ENCODE data around the gene KCNH3.

KCNH3 gene

GRCh38 chr12:49548822-49549648 lies 10.2 kb downstream of the KCNH3 start:
- DNase-seq, result no peak

DNA sequence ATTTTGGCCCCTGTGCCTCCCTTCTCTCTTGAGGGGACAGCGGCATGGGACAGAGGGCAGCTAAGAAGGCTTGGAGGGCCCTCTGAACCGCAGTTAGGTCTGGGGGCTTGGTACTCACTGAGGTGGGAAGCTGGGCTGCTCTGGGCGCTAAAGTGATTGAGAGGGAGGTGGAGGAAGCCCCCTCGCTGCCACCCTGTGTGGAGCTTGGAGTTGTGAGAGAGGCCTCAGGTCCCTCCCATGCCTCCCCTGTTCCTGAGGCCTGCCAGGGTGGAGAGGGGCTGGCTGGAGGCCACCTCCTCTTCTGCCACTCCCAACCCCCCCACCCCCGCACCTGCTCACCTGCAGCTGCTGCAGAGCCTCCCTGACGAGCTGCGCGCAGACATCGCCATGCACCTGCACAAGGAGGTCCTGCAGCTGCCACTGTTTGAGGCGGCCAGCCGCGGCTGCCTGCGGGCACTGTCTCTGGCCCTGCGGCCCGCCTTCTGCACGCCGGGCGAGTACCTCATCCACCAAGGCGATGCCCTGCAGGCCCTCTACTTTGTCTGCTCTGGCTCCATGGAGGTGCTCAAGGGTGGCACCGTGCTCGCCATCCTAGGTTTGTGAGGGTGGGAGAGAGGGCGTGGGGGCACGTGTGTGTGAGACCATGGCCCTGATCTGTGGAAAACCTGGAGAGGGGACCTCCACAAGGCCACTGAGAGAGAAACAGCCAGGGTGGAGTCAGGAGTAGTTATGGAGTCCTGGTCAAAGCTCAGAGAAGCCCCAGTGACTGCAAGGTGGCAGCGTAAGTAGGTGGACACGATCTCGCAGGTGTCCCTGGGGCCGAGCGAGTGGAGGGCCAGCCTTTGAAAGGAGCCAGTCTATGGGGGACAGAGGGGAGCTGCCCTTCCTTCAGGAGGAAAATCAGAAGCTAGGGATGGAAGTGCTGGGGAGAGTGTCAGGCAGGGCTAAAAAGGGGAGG lies 11.2 kb downstream of the KCNH3 start:
- DNase-seq, result peak; percentile 97

DNA sequence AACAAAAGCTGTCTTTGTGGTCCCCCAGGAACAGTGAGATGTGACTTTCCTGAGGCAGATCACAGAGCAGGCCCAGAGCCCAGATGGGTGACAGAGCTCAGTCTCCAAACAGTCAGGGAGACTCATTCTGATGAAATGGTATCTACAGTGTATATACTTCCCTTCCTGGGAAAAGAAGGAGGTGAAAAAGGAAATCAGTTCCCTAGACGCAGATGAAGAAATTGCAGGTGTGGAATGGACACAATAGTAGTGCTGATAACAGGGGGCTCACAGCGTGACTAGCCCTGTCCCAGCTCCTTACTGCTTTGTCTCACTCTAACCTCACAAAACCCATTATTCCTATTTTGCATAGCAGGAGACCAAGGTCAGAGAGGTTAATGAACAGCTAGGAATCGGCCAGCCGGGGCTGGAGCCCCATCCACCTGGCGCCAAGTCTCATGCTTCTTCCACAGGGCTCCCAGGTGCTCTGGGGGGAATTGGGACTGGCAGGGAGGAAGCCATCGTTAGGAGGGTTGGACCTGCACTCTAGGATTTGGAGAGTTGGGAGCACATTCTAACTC lies 11.9 kb downstream of the KCNH3 start:
- peak; percentile 73 for DNase-seq

GRCh38 chr12:49552014-49552413 lies 13.2 kb downstream of the KCNH3 start:
- no peak for DNase-seq

DNA sequence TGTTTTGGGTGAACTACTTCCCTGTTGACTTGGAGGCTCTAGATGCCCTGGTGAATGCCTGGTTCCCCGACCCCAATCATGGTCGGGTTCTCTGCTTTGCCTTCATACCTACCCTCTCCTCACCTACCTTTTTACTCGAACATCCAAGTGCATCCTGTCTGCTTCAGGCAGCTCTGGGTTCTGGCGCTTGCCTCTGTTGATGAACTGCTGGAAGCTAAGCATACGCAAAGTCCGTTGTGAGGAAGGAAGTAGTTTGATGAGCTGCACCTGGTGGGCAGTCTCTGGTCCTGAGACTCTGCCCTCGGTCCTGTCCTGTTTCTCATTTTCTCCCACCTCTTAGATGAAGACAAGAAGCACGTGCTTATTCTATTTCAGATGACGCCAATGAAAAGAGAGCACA lies 13.6 kb downstream of the KCNH3 start:
- DNase-seq, result no peak

- no peak for DNase-seq
Measured at GRCh38 chr12:49552899-49553298, 14.1 kb downstream of the KCNH3 start.

DNA sequence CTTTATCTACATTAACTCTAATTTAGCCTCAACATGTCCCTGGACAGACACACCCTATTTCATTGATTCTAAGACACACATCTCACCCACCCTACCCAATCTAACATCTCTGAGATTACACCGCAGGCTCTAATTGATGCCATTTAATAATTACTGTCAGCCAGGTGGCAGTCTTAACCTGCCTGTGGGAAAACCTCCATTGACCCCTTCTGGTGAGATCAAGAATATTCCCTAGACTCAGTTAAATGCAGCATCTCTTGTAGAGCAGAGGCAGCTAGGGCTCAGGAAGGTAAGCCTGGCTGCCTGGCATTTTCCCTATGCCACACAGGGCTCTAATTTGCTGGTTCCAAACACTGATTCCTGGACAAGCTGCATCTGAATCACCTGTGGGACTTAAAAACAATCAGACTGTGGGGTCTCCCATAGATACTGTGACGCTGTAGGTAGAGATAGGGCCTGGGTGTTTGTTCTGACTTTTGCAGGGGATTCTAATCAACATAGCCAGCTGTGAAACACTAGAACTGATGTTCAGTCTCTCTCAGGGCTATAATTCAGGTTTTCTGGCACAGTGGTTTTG lies 14.8 kb downstream of the KCNH3 start:
- peak; percentile 93 for DNase-seq

DNA sequence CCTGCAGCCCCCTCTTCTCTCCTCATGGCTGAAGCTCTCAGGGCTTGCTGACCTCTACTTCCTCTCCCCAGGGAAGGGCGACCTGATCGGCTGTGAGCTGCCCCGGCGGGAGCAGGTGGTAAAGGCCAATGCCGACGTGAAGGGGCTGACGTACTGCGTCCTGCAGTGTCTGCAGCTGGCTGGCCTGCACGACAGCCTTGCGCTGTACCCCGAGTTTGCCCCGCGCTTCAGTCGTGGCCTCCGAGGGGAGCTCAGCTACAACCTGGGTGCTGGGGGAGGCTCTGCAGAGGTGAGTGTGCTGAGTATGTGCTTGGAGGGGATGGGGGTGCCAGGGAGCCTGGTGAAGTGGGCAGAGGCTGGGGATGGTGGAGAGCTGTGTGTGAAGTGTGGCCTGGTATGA lies 15.4 kb downstream of the KCNH3 start:
- DNase-seq, result no peak

- DNase-seq, result no peak
Measured at GRCh38 chr12:49555631-49556390, 17.0 kb downstream of the KCNH3 start.

DNA sequence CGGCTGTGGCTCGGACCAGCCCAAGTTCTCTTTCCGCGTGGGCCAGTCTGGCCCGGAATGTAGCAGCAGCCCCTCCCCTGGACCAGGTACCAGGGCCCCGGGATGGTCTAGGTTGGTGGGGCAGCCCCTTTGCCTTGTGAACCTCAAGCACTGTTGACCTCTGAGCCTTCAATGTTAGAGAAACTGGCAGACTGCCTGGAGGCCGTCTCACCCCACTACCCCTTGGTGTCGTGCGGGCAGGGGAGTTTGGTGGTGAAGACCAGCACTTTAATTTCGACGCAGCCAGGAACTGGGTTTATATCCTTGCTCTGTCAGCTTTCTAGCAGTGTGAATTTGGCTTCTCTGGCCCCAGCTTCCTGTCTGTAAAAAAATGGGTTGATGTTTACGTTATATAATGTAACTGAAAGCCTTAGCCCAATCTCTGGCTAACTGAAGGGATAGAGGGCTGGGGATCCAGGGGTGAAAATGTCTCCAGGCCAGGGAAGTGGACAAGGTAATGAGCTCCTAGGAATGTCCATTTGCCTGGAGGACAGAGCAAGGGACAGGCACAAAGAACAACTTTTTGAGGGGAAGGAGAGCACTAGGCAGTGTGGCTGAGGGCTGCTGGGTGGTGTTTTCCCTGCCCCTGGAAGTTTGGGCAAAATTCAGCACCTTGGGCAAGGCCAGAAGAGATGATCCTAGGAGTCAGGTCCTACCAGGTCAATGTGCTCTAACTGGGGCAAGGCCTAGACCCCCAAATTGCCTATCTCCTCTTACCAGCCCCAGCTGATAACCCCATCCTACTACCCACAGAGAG lies 17.8 kb downstream of the KCNH3 start:
- DNase-seq, result no peak

DNA sequence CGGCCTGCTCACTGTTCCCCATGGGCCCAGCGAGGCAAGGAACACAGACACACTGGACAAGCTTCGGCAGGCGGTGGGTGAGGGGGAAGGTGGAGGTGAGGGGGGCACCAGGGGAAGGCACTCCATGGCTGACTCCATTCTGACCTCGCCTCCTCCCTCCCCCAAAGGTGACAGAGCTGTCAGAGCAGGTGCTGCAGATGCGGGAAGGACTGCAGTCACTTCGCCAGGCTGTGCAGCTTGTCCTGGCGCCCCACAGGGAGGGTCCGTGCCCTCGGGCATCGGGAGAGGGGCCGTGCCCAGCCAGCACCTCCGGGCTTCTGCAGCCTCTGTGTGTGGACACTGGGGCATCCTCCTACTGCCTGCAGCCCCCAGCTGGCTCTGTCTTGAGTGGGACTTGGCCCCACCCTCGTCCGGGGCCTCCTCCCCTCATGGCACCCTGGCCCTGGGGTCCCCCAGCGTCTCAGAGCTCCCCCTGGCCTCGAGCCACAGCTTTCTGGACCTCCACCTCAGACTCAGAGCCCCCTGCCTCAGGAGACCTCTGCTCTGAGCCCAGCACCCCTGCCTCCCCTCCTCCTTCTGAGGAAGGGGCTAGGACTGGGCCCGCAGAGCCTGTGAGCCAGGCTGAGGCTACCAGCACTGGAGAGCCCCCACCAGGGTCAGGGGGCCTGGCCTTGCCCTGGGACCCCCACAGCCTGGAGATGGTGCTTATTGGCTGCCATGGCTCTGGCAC lies 18.5 kb downstream of the KCNH3 start:
- no peak for DNase-seq

GRCh38 chr12:49557917-49558215 lies 19.0 kb downstream of the KCNH3 start:
- no peak for DNase-seq

DNA sequence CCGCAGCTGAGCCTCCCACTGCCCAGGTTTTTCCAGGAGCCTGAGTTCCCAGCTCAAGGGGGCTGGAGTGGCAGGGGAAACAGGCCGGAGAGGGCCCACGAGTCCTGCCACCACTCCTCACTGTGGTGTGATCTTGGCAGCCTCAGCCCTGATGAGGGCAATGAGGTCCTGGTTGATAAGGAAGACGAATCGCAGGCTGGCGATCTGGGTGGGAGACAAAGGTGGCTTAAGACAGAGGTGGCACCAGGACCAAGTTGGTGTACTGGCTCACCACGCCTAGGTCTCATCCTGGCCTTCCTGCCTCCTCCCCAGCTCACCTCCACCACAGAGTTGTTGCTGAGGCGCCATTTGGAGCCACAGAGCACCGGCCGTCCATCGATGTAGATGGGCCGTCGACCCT lies 19.7 kb downstream of the KCNH3 start:
- no peak for DNase-seq

- no peak for DNase-seq
Measured at GRCh38 chr12:49559011-49559675, 20.3 kb downstream of the KCNH3 start.

DNA sequence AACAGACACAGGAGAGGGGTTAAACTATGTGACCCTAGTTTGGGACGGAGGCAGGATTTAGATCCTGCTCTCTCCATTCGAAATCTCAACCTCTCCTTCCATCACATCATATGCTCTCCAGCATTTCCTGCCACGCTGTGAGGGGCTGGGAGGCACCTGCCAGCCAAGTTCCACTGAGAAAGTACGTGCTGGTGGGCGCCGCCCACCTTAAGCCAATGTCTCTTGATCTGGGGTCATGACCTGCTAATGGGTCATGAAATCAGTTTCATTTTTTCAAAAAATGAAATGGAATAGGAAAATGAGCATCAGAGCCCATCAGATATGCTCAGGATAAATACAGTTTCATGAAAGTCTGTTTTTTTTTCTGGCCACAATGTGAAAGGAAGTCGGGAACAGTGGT lies 21.9 kb downstream of the KCNH3 start:
- no peak for DNase-seq

DNA sequence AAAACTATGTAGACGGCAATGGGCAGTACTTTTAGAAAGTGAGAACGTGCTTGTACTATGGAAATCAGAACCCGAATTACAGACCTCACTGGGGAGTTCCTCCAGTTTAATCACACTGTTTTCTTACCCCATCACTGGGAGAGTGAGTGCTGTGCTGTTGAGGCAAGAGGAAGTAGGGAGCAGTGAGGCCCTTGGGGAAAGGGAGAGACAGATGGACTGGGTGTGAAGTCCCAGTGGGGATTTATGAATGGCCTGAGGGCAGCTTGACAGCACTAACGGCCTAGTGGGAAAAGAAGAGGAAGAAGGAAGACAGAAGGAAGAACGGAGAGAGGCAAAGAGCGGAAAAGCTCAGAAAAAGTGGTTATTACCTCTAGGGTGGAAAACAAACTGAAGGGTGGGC lies 23.4 kb downstream of the KCNH3 start:
- DNase-seq, result no peak

- DNase-seq, result no peak
Measured at GRCh38 chr12:49562831-49563230, 24.0 kb downstream of the KCNH3 start.

DNA sequence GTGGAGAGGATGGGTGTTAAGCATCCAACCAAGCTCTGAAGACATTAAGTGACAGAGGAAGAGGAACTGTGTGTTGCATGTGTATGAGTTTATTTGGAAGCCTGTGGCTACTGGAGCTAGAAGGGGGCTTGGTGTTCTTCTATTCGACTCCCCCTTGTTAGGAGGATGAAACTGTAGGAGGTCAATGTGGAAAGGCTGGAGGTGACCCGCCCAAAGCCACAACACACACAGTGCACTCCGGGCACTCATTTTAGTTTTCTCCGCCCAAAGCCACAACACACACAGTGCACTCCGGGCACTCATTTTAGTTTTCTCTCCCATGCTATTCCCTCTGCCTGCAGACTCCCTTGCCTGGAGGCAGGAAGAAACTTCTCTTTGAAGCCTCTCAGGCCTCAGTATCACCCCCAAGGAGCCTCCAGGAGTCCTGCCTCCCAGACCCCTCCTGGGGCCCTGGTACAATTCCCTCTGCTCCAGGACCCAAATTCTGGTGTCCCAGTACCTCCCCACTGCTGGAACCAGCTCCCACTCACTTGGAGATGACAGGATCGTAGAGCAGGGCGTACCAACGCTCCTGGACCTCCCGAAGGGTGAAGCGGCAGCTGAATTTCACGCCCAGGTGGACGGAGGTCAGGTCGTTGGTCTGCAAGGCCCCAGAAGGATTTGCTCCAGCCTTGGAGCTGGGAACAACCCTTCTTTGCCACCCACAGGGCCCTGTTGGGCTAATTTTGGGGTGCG lies 25.3 kb downstream of the KCNH3 start:
- no peak for DNase-seq

DNA sequence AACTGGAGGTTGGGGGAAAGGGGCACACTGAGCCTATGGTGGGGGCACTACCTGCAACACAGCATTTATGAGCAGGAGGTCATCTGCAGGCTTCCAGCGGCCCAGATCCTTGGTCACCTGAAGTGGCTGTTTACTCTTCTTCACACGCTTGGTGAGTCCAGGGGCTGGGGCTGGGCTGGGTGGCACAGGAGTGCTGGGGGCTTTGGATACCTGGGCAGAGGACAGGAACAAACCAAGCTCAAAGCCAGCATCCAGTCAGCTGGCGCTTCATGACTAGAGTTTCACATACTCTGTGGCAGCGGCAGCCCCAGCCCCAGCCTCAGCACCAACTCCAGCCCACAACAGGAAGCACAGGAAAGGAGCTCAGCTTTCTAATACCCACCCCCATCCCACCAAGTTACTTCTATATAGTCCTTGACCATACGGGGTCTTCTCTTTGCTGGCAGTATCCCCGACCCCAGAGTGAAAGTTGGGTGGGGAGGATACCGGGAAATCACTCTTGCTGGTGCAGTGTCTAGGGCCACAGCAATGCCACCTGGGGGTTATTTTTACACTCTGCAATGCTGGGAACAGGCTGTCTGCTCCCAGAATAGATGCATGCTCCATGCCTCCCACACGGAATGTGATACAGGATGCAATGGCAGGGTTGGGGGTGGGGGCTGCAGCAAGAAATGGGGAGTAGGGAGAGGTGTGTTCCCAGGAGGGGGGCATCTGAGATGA lies 26.0 kb downstream of the KCNH3 start:
- DNase-seq, result no peak
